Amniotic stem cell (primary cell): ENCODE results near the gene L3MBTL3.

Source experiments
- DNase-seq: peaks from one replicate; lab custom pipeline; 2025; lab: John Stamatoyannopoulos, UW

L3MBTL3 gene

DNA sequence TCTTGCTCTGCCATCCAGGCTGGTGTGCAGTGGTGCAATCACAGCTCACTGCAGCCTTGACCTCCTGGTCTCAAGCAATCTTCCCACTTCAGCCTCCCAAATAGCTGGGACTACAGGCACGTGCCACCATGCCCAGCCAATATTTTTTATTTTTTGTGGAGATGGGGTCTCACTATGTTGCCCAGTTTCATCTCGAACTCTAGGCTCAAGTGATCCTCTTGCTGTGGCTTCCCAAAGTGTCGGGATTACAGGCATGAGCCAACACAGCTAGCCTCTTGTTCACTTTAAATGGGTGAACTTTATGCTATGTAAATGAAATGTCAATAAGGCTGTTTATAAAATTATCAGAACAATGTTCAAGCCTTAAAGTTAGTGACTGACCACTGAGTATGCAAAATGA is 167.3 kb downstream of the L3MBTL3 start:
- no peak for DNase-seq

DNA sequence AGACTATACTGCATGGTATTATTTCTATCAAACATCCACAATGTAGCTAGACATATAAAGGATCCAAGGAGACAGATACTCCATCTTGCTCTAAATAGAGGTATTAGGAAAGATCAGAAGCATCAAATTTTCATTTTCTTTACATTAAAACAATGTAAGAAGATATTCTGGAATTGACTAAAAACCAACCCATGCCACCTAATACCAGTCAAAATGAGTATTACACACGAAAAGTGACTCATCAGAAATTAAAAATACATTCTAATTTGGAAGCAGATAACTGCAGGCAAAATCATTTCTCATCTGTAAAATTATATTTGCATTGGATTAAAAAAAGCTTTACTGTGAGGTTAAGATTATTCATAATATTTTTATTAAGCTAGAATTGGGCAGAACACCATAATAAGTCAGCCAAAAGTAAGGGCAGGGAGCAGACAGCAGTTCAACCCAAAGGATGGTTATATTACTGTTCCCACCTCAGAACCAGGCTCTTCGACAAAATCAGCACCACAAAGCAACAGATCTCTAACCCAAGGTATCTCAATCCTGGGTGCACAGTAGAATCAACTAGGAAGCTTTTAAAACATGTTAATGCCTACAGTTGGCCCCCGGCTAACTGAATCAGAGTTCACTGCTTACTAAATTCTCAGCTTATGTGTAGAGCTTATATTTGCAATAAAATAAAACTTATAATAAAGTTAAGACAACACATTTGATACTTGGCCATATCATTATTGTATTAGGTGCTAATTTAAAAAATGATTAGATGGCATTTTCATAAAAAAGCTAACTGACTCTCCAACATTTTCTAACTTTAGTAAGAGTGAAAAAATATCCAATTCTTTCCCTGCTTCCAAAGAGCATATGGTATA is 169.2 kb downstream of the L3MBTL3 start:
- DNase-seq = no peak

DNA sequence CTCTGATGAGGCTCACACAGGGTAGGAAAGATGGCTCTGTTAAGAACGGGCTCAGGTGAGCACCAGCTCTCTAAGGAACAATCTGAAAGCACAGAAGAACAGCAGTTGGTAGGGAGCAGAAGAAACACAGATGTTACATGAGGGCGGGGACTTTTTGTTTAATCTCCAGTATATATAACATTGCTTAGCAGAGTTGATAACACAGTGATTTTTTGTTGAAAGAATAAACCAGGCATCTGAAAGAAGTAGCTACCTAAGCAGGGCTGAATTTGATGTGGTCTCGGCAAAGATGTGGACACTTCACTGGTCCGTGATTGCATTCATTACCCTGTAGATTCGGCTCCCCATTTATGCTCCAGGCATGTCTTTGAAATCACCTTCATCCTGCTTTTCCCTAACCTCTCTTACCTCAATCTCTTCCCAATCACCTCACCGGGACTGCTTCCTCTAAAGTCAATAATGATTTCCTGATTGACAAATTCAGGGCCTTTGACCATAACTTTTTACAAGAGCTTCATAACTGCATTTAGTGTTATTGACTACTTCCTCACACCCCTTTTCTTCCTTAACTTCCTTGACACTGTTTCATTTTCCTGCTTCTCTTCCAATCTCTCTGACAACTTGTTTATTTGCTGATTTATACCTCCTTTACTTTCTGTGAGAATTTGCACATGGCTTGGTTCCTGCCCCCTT is 170.0 kb downstream of the L3MBTL3 start:
- no peak for DNase-seq

DNA sequence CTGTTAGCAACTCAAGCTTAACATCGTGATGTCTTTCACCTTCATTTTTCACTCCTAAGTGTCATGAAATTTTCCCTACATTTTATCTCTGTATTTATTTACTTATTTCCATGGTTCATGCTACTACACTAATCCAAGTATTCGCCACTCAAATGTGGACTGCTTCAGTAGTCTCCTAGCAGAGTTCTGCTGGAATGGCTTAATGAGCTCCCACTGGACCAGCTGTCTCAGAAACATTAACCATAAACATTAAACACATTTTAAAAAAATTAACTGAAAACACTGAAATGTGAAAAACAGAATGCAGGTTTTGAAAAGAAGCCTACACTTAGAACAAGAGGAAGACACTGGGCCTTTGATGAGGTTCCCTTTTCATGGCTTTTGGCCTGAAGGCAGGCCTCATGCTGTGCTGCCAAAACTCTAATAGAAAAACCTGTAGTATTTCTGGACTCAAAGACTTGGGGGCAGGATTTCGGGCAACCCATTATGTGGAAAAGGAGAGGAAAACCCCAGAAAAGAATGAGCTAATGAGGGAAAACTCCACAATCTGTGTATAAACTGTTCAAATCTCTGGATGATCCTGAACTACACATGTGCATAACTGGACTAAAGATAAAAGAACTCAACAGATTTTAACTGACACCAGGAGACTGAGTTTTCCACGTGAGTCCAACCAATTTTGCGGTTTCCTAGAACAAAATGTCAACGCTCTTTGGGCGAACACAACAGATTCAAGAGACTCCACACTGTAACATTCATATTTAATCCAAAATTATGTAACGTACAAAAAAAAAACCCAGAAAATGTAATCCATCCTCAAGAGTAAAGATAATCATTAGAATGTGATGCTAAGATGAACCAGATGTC is 171.4 kb downstream of the L3MBTL3 start:
- DNase-seq = no peak
